Esophagus squamous epithelium (tissue), 5 donors: ENCODE measurements around the gene ZNF273. TPM values are rescaled to one million over a fixed set of nuclear protein-coding genes. Genes with fewer than 3 reads are reported as not detected.
A peak's percentile ranks its signal among the peaks of the same experiment; 100 is the strongest.

Source experiments
- DNase-seq: peaks from one replicate; lab custom pipeline; 2025; lab: John Stamatoyannopoulos, UW
- H3K27ac ChIP-seq, 4 donors: fragments of 200-600 bp; sonication (generic); one replicate each; pipeline ENCODE4 v1.5.1; 2016 to 2019; ENCODE audit warnings: mild to moderate bottlenecking in 1 of 4
- H3K27me3 ChIP-seq, 4 donors: fragments of 200-600 bp; sonication (generic); 1 replicate in 3 of 4; 2 replicates in 1 of 4; pipeline versions ENCODE4 v1.5.1 to v1.6.0; 2017 to 2021; ENCODE audit warnings: antibody characterized with exemption in 1 of 4
- H3K36me3 ChIP-seq, 3 donors: fragments of 200-600 bp; sonication (generic); one replicate each; pipeline ENCODE4 v1.5.1; 2016 to 2019
- H3K4me1 ChIP-seq, 3 donors: fragments of 200-600 bp; sonication (generic); one replicate each; pipeline ENCODE4 v1.5.1; 2017 to 2019
- H3K4me3 ChIP-seq, 4 donors: fragments of 200-600 bp; sonication (generic); 1 replicate in 3 of 4; 2 replicates in 1 of 4; pipeline ENCODE4 v1.5.1; 2016 to 2019; ENCODE audit warnings: mild to moderate bottlenecking in 2 of 4, moderate library complexity in 1 of 4
- H3K9me3 ChIP-seq, 3 donors: fragments of 200-600 bp; sonication (generic); one replicate each; pipeline ENCODE4 v1.5.1; 2016 to 2019
- POLR2A ChIP-seq, 4 donors: fragments of 450-650 bp; IDR thresholded peaks; one replicate each; pipeline ENCODE4 v1.6.1; 2017; ENCODE audit warnings: antibody characterized with exemption in 4 of 4, mild to moderate bottlenecking in 4 of 4, moderate library complexity in 3 of 4
- WGBS, 2 donors: methylation state at CpG; one replicate each; pipeline ENCODE4 v1.1.5; 2018; 5-methylcytosine and 5-hydroxymethylcytosine counted together
- intact Hi-C: fragments of 100-400 bp; cut with DNase I; formaldehyde crosslinking; loops from one replicate; pipeline ENCODE4 v1.15.0; 2022
- total RNA-seq, 4 donors: library from RNA; depleted of rRNA; stranded (reverse); fragments of >200 nt; gene quantifications; one replicate each; pipeline ENCODE4 v1.1.0, GENCODE V29; 2016
- TF ChIP-seq, protein P1 (sequence below), 6 experiments: fragments of 450-650 bp in 4 of 6; fragments of 200-600 bp in 2 of 6; sonication (generic) in 2 of 6; IDR thresholded peaks; one replicate each; pipeline ENCODE4 v1.5.1; 2016 to 2019; ENCODE audit warnings: antibody characterized with exemption in 6 of 6, mild to moderate bottlenecking in 4 of 6, moderate library complexity in 4 of 6
- donor health status: DM: yes; HTN: yes; CAD: no.

ZNF273 gene
- total RNA-seq, 4 donors from 2014 or later: 8.0 to 43.3 (median 14.0) TPM

DNA sequence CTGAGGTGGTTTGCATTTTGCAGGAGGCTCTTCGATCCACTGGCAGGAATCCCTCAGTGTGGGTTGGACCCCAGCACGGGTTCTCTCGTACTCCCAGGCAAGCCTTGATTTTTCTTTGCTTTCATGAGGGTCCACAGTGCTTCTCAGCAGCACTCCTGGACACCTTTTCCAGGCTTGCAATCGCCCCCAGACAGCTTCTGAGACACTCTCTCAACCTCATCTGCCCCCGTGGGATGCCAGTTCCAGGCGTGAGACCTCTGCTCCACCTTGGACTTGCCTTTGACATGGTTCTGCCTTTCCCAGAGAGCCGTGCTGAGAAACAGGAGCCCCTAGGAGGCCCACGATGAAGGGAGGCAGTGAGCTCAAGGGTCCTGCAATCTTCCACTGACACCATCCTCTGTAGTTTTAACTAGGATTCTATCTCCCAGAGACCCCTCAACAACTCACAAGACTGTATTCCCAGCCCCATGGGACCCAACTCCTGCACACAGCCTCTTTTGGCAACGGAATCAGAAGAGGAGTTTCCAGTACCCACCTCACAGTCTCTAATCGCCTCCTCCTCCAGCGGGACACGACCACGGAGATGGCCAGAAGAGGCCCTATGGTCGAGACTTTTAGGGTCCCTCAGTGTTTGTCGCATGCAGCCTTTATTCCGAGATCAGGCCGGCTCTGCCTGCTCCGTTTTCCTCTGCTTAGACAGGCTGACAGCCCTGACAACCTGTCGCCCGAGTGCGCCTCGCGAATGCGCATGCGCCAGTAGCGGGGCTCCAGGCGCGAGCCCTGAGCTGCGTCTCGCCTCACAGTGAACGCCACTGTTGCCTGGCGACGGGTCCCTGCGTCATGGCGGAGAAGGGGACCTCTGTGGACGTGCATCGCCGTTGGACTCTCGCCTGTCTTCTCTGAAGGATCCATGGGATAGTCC lies 26.0 kb upstream of the ZNF273 start:
- WGBS, 2 donors: 42 to 64% methylated on average over 9 to 21 of the region's 39 CpGs
- intact Hi-C loops: no loop called here

DNA sequence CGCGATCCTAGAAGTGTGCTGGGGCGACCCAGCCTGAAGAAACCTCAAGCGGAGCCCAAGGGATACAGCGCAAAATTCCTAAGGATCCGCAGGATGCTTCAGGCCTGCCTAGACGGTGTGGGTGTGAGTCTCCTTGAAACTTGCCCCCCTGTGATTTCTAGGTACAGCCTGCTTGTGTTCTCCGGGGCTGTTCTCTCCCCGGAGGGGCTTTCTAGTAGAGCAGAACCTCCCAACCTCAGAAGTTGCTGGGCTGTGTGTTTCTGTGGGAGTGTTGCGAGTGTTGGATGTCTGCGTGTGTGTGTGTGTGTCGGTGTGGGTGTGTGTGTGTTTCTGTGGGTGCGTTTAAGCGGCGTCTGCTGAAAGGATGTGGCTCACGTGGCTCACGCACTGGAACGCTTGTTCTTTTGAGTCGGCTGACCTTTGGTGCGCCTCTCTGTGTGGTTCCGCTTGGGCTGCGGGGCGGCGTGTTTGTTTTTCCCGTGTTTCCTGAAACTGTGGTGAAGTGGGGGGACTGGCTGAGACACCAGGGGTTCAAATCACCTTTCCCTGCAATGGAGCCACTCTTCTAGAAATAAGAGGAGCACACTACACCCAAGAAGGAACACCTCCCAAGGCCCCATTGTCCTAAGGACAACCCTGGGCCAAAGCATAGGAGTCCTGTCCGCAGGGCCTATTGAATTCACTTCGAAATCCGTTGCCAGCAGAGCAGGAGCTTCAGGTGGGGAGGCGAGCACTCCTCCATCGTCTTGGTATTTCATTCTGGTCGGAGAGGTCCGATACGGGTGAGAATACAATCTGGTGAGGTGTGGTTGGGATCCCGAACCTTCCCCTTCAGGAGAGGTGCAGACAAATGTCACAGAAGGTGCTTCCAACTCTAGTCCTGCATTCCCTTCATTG lies 25.1 kb upstream of the ZNF273 start:
- 82 to 89% methylated on average over 22 of the region's 34 CpGs for WGBS, 2 donors
- peaks cover 0 to 21% (median 0%) of the 10 kb centered on the region in 3 donors for H3K9me3 ChIP-seq
- H3K36me3 ChIP-seq: no peaks in the 10 kb centered on the region
- no peak for DNase-seq
- no peak overlapping the region for H3K27ac ChIP-seq
- H3K4me1 ChIP-seq: peaks cover 0 to 21% (median 9%) of the 10 kb centered on the region in 3 donors
- TF ChIP-seq, protein P1, sequence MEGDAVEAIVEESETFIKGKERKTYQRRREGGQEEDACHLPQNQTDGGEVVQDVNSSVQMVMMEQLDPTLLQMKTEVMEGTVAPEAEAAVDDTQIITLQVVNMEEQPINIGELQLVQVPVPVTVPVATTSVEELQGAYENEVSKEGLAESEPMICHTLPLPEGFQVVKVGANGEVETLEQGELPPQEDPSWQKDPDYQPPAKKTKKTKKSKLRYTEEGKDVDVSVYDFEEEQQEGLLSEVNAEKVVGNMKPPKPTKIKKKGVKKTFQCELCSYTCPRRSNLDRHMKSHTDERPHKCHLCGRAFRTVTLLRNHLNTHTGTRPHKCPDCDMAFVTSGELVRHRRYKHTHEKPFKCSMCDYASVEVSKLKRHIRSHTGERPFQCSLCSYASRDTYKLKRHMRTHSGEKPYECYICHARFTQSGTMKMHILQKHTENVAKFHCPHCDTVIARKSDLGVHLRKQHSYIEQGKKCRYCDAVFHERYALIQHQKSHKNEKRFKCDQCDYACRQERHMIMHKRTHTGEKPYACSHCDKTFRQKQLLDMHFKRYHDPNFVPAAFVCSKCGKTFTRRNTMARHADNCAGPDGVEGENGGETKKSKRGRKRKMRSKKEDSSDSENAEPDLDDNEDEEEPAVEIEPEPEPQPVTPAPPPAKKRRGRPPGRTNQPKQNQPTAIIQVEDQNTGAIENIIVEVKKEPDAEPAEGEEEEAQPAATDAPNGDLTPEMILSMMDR (IDR thresholded peaks at IDR 0.05): no peak
- no peak for TF ChIP-seq POLR2A (IDR thresholded peaks at IDR 0.05)
- H3K27me3 ChIP-seq: no peaks in the 10 kb centered on the region
- intact Hi-C loops: no loop called here
- peak overlapping the region in 3 of 4 donors; percentile 27 to 56 (median 29) for H3K4me3 ChIP-seq

More for the DNA sequence above, 26.0 kb upstream of the ZNF273 start:
- Histone ChIP-seq H3K27ac (no peak overlapping the region), H3K9me3 (peaks cover 0 to 21% (median 0%) of the 10 kb centered on the region in 3 donors), H3K4me3 (peak overlapping the region in 3 of 4 donors; percentile 27 to 56 (median 29)), H3K36me3 (no peaks in the 10 kb centered on the region), H3K4me1 (peaks cover 0 to 17% (median 6%) of the 10 kb centered on the region in 3 donors), H3K27me3 (no peaks in the 10 kb centered on the region)
- no peak for TF ChIP-seq POLR2A (IDR thresholded peaks at IDR 0.05)
- TF ChIP-seq, protein P1 (IDR thresholded peaks at IDR 0.05): no peak
- DNase-seq: no peak

DNA sequence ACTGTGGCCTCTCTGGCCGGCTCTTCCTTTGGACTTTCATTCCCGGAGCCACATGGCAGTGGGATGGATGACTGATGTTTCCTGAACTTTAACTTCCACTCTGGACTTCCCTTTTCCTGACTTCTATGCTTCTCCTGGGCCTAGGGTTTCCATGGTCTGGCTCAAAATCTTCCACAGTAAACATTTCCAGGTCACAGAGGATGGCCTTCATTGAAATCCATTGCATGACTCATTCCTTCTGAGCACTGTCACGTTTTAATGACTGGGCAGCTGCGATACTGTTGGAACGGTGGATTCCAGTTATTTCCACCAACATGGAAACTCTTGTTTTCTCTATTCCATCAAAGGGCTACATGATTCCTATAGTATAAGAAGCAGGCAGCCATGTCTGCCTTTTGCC lies 24.4 kb upstream of the ZNF273 start:
- intact Hi-C loops: no loop called here
- Histone ChIP-seq H3K9me3 (peaks cover 0 to 21% (median 0%) of the 10 kb centered on the region in 3 donors), H3K4me3 (no peak overlapping the region), H3K36me3 (no peaks in the 10 kb centered on the region), H3K27ac (no peak overlapping the region), H3K27me3 (no peaks in the 10 kb centered on the region), H3K4me1 (peaks cover 5 to 27% (median 9%) of the 10 kb centered on the region in 3 donors)
- DNase-seq: no peak
- TF ChIP-seq, protein P1 (IDR thresholded peaks at IDR 0.05): no peak
- TF ChIP-seq POLR2A (IDR thresholded peaks at IDR 0.05): no peak
- WGBS, 2 donors: 67 to 70% methylated on average over 5 of the region's 5 CpGs

DNA sequence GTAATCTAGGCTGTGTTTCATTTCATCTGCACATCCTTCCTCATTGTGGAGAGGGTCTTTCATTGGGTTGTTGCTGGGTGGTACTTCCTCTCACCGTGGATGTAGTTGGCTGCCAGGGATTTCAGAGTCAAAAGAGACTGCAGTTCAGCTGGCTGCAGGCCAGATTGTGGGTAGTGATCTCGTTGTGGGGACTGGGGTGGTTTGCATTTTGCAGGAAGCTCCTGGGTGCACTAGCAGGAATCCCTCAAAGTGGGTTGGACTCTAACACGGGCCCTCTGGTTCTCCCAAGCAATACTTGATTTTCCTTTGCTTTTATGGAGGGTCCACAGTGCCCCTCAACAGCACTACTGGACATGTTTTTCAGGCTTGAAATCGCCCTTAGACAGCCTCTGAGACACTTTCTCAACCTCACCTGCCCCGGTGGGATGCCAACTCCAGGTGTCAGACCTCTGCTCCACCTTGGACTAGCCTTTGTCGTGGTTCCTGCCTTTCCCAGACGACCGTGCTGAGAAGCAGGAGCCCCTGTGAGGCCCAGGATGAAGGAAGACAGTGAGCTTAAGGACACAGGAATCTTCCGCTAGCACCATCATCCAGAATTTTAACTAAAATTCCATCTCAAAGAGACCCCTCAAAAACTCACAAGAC lies 23.9 kb upstream of the ZNF273 start:
- no peak overlapping the region for H3K27ac ChIP-seq
- no peak for TF ChIP-seq POLR2A (IDR thresholded peaks at IDR 0.05)
- TF ChIP-seq, protein P1 (IDR thresholded peaks at IDR 0.05): no peak
- no peaks in the 10 kb centered on the region for H3K27me3 ChIP-seq
- WGBS, 2 donors: 65 to 67% methylated on average over 2 to 5 of the region's 9 CpGs
- peaks cover 5 to 32% (median 9%) of the 10 kb centered on the region in 3 donors for H3K4me1 ChIP-seq
- DNase-seq: no peak
- intact Hi-C loops: no loop called here
- no peaks in the 10 kb centered on the region for H3K36me3 ChIP-seq
- peaks cover 0 to 21% (median 0%) of the 10 kb centered on the region in 3 donors for H3K9me3 ChIP-seq
- no peak overlapping the region for H3K4me3 ChIP-seq
